Eye (tissue), 1 donor: Measurements from ENCODE around the gene PBRM1.

Source experiments
- DNase-seq: peaks from one replicate; pipeline ENCODE4 v3.0.0-alpha.2; 2015

The PBRM1 gene

DNA sequence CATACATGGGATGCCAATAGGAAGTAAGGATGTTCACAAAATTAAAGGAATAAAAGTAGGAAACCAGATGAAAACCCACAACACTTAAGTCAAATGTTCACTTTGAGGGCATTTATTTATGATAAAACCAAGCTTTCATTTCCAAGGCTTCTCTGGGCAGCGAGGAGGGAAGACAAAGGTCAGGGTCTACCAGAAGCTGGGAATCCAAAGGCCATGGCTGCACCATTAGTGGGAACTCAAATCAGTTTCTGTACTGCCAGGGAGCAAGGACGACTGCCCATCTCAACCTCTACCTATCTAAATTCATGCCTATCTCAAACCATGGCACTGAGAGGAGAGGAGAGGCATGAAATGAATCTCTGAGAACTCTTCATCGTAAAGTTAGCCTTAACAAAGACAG, 22.6 kb downstream of the PBRM1 start:
- no peak for DNase-seq

DNA sequence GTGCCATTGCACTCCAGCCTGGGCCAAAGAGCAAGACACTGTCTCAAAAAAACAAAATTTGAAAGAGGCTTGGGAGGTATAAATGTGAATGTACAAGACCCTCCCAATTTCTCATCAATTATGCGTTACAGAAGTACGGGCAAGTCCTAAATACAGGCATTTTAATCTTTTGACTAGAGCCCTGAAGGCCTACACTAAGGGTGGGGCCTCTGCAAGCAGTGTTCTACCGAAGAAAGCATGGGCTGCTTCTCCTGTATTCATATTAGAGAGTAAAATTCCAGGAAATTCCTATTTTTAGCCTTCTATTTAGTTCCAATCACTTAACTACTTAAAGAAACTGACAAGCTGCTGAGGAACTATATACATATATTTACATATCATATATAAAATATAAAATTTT, 25.7 kb downstream of the PBRM1 start:
- no peak for DNase-seq

DNA sequence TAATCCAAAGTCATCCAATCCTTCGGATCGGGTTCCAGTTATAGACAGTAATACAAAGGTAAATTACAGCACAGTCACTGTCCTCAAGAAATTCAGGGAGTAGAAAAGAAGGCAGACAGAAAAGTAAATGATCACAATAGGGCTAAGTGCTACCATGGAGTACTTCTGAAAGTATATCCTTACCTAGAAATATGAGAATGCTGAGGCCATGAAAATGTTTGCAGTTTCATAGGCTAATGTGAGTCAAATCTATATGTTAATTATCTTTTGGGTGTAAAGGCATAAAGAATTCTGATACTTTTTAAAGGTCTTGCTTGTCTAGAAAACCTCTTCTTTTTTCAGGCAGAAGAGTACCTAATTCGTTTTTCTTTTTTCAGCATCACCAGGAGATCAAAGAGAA, 29.8 kb downstream of the PBRM1 start:
- no peak for DNase-seq

DNA sequence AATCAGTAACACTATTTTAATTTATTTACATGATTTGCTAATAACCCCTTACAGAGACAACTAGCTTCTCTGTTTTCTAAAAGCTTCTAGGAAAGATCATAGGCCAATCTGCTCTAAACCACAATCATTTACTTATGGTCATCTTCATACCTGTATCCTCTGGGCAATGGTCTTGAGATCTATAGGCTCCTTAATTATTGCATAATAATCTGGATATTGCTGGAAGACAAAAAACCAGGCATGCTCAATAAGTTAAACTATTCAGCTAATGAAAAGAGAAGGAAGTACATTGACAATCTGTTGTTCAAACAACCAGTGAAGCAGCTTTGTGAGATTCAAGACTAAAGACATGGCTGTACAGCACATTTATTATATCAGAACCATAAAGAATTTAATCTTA, 34.1 kb downstream of the PBRM1 start:
- DNase-seq: no peak

DNA sequence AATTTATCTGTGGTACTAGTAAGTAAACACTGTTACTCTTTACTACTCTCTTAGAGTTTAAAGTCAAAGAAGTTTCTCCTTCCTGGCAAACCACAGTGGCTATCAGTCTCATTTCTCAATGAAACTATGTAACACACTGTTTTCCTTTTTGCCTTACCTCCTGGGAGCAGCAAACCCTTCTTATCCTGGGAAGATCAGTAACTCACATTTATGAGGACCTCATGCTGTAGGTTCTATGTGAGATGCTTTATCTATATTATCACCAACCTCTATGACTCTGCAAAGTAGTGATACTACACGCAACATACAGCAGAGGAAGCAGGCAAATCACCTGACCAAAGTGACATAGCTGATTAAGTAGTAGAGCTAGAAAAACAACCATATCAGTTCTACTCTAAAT, 35.3 kb downstream of the PBRM1 start:
- DNase-seq: no peak

DNA sequence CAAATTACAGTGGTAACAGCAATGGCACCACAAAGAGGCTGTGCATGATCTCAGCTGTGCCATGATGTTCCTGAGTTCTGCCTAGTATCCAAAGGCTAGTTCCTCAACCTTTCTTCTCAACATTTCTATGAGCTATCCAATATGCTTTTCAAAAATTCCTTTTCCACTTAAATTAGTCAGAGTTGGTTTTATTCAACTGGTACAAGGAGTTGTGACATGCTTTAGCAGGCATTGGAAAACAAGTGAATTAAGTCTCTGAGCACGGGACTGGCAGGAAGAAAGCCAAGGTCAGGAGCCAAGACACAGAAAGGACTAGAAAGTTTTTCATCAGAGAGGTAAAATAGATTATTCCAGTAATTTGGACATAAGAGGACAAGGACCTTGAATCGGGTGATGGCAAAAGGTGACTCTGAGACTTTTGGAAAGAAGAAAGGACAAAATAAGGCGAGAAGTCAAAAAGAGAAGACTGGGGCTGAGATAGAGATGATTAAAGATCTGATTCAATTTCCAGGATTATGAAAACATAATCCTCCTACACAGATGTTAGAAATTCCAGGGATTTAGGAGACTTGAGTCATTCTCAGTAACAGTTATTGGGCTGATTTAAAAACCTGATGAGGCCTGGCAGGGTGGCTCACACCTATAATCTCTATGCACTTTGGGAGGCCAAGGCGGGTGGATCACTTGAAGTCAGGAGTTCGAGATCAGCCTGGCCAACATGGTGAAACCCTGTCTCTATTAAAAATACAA, 36.1 kb downstream of the PBRM1 start:
- DNase-seq: no peak

DNA sequence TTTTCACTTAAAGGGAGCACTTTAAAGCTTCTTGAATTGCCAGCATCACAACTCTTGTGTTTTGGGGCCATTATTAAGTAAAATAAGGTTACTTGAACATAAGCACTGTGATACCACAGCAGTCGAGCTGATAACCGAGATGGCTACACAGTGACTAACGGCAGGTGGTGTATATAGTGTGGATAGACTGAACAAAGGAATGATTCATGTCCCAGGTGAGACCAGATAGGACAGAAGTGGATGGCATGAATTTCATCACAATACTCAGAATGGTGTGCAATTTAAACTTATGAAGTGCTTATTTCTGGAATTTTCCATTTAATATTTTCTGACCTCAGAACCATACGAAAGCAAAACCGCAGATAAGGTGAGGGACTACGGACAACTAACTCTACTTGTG, 40.2 kb downstream of the PBRM1 start:
- no peak for DNase-seq

DNA sequence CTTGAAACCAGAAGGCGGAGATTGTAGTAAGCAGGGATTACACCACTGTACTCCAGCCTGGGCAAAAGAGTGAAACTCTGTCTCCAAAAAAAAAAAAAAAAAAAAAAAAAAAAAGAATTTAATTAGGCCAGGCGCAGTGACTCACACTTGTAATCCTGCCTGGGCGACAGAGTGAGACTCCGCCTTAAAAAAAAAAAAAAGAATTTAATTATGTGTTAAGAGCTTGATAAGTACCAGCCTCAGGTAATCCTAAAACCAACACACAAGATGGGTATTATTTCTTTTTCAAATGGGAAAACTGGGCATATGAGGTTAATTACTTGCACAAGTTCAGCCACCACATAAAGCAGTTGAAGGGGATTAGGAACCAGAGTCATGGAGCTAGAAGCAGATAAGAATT, 49.0 kb downstream of the PBRM1 start:
- DNase-seq: peak; percentile 3

DNA sequence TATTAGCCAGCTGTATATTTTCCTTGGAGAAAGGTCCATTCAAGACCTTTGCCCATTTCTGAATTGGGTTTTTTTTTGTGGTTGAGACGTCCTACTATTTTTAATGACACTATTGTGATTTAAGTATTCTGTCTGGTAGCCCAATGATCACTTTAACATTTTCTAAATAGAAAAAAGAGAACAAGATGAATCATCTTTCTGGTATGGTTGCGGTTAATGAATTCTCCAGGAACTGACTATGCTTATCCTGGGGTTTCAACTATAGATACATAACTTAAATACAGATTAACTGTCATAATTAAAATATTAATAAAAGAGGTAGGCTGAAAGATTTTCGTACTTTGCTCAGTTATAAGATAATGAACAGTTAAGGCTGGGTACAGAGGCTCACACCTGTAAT, 51.9 kb downstream of the PBRM1 start:
- no peak for DNase-seq

DNA sequence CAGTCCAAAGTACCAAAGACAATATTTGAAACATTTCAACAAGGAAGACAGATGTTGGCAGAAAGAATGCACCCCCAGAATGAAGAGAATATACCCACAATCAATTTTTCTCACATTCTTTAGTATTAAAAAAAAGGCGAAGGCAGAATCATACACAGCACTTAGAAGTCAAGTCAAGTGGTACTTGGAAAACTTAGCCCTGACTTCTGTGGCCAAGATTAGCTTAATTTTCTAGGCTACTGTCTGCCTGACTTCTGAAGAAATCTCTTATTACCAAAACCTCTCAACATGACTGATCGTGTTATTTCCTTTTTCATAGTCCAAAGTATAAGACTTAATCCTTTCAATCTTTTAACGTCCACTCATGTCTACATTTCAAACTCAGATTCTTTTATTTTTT, 60.7 kb downstream of the PBRM1 start:
- DNase-seq: no peak

DNA sequence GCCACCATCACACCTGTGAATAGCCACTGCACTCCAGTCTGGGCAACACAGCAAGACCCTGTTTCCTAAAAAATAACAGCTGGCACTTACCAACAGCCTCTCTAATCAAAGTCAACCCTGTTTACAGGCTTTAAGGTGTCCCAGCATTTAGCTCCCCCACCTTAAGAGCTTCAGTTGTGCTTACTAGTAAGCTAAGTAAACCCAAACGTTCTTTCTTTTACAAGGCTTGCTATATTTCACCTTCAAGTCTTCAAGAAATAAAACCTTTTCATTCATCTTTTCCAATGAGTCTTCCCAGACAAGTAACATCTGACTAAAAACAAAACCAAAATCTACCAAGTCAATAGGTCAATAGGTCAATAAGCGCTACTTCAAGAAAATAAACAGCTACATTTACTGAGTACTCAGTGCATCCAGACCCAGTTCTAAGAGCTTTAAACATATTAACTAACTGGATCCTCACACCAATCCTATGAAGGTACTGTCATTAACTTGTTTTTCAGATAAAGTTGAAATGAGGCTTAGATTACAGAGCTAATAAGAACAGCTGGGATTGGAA, 62.4 kb downstream of the PBRM1 start:
- DNase-seq: no peak

DNA sequence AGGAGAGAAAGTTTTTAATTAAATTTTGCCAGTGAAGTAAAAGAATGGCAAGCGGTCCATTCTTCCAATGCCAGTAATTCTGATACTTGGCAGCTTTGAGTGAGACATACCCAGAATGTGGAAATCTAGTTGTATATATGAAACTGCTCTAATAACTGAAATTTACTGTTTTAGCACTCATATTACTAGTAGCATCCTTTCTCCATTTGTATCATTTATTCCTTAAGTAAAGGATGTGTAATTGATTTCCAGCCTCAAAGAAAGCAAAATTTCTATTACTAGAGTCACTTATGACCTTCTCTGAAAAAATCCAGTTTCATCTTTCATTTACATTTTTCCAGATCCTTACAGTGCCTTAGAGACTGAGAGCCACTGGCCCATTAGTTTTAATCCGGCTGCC, 65.1 kb downstream of the PBRM1 start:
- DNase-seq: no peak

DNA sequence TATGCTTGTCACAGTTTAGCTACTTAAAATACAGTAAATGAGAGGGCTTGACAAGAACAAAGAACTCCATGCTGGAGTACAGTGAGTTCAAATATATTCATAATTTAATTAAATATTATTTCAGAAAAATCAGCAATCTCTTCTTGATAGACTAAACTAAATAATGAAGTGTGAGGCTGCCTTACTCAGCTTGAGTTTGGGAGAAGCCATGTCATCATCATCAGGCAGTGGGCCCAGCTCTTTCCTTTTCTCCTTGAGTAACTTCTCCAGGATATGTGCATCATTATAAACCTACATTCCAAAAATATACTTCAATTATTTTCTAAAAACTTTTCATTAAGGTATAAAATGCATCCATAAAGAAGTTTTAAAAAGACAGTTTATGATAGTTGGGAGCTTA, 70.5 kb downstream of the PBRM1 start:
- no peak for DNase-seq

DNA sequence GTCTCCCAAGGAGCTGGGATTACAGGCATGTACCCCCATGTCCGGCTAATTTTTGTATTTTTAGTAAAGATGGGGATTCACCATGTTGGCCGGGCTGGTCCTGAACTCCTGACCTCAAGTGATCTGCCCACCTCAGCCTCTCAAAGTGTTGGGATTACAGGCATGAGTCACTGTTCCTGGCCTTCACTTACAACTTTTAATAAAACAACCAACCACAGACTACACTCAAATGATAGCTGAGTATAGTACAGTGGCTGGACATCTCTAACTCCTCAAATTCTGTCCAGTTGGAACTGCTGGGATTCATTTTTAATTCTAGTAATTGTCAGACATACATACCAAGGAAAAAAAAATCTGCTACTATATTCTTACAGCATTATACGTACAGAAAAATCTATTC, 71.0 kb downstream of the PBRM1 start:
- no peak for DNase-seq

DNA sequence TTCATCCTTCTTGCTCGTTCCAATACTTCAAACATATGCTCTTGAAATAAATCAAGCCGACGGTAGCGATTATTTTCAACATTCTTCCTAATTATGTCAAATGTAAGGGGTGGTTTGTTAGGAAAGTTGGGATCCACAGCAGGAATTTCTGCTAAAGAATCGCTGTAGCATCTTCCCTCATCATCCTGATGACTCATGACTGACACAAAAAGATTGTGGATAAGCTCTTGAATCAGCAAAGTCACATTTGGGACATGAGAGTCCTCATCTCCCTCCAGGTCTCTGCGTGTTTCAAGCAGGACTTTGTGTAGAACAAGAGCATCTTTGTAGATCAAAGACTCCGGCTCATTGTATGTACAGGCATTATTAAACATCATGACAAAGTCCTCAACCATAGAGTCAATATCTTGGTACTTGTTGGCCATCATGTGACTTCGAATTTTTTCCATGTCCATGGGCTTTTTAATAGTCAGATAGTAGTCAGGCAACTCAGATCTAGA, 76.3 kb downstream of the PBRM1 start:
- no peak for DNase-seq

DNA sequence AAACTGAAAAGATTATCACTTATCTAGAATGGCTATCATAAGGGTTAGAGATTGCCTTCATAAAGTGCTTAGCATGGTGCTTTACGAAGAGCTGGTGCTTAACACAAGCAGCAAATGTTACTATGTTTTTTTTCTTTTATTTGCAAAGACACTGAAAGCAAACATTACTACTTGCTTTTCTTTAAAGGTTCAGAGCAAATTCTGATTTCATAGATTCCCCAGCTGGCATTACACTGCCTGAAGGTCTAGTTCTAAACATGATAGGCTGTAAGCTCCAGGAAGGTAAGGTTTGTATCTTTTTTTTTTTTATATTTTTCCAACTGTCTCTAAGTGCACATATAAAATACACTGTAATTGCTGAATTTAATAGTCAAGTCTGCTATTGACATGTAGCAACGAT, 77.4 kb downstream of the PBRM1 start:
- no peak for DNase-seq

DNA sequence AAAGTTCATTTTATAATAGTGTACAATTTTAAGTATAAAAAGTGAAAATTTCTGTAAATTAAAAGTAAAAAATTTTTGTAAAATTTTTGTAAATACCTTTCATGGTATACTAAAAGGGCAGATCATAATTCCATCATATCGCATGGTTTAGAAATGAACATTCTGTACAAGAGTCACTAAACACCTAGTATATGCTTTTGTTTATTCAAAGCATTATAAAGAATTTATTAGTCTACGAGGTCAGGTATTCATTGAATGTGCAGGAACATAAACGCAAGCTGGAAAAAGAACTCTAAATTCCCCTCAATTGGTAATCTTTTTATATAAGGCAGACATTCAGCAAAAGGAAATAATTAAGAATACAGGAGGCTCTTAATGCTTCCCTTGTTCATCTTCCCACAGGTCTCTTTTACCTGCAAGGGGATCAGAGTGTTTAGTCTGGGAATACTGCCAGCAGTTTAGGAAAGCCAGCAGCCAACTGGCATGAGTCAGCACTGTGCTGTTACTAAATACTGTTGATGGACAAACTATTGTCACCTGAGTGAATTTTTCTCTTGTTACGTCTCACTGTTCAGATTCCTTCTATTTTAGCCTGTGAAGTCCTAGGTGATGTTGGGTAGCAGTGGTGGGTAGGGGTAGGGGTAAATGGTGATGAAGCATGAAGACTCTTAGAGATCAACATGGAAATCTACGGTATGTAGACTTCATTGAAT, 79.2 kb downstream of the PBRM1 start:
- DNase-seq: no peak

DNA sequence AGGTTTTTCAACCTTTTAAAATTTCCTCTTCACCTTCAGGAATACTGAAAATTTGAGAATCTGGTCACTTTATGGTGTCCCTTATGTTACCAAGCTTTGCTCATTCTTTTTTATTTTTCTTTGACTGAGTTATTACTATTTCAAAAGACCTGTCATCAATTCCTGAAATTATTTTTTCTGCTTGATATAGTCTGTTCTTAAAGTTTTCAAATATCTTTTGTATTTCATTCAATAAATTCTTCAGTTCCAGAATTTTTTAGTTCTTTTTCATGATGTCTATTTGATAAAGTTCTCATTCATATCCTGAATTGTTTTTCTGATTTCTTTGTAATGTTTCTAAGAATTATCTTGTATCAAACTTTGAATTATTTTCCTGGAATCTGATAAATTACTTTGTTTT, 85.5 kb downstream of the PBRM1 start:
- DNase-seq: peak; percentile 16

DNA sequence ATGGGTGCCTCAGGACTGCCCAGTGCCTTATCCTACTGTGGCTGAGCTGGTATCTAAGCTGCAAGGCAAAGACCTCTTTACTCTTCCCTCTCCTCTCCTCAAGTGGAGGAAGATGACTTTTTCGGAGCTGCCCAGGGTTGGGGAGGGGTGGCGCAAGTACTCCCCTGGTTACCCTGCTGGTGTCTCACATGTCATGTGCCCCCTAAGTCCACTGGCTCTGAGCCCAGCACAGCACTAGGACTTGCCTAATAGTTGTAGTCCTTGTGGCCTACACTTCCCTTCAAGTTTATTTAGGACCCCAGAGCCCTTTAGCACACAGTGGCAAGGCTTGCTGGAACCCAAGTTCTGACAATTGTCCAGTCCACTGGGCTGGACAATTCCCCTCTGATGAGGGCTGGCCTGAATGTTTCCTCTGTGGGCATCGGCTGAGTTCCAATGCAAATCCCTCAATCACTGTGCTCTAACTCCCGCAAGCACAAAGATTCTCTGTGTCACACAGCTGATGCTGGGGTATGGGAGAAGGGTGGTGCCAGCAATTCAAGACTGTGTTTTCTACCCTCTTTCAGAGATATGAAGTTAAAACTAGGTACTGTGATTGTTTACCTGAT, 89.0 kb downstream of the PBRM1 start:
- DNase-seq: no peak

DNA sequence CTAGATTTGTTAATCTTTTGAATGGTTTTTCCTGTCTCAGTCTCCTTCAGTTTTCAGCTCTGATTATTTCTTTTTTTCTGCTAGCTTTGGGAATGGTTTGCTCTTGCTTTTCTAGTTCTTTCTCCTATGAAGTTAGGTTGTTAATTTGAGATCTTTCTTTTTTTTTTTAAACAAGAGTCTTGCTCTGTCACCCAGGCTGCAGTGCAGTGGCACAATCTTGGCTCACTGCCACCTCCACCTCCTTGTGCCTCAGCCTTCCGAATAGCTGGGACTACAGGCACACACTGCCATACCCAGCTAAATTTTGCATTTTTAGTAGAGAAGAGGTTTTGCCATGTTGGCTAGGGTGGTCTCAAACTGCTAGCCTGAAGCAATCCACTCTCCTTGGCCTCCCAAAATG, 92.6 kb downstream of the PBRM1 start:
- no peak for DNase-seq

DNA sequence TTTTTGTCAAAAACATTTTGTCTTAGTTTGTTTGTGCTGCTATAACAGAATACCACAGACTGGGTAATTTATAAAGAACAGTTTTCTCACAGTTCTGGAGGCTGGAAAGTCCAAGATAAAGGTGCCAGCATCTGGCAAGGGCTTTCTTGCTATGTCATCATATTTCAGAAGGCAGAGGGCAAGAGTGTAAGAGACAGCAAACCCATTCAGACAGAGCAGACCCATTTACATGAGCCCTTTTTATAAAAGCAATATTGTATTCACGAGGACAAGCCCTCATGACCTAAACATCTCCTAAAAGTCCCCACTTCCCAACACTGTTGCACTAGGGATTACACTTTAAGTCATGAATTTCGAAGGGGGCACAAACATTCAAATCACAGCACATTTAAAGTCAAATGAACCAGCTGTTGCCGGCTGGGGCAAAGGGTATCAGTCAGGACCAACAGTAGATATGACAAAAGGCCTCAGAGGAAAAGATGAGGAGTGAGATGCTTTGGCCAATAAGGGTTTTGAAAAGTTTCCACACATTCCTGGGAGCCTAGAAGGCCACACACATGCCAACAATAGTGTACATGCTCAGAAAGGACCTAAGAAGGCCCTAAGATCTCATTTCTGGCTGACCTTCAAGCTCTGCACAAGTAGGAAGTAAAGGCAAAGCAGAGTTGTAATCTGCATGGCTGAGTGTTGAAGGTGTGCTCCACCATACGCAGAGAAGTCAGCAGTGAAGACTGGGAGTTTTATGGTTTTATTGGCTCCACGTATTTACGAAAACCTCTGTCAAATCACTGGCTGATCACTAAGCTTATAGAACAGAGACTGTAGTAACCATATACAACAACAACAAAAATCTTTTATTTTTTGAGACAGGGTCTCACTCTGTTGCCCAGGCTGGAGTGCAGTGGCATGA, 111.4 kb downstream of the PBRM1 start:
- no peak for DNase-seq

DNA sequence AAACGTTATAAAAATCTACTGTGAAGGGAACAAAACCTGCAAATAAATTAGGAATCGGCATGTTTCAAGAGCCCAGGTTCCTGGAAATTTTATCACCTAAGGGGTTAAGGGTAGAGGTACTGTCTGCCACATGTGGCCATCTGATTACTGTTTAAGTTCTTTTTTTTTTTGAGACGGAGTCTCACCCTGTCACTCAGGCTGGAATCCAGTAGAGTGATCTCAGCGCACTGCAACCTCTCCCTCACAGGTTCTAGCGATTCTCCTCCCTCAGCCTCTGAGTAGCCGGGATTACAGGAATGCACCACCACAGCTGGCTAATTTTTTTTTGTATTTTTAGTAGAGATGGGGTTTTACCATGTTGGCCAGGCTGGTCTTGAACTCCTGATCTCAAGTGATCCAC, 113.5 kb downstream of the PBRM1 start:
- no peak for DNase-seq

DNA sequence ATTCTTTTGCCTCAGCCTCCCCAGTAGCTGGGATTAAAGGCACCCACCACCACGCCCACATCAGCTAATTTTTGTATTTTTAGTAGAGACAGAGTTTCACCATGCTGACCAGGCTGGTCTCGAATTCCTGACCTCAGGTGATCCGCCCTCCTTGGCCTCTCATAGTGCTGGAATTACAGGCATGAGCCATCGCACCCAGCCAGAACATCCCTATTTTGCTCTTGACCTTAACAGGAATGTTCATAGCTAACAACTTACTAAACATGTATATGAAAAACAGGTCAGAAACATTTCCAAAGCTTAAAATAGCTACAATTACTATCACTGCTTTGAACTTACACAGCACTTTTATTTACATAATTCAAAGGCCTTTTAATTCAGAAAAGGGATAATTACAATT, 115.6 kb downstream of the PBRM1 start:
- no peak for DNase-seq
